ENCODE data around the gene PCBP2. TPM values are rescaled to one million over a fixed set of nuclear protein-coding genes. Genes with fewer than 3 reads are reported as not detected.

Gene PCBP2
- 190 and 198 TPM in 2 replicates for total RNA-seq (2012; rRNA removed)
- 409 and 586 TPM in 2 replicates for polyA plus RNA-seq (2012; rRNA removed)
- 248 and 496 TPM in 2 replicates for polyA plus RNA-seq (2012; cell fraction: cytosol; rRNA removed)
- polyA plus RNA-seq (2012; cell fraction: nucleus; rRNA removed; ENCODE audit: low replicate concordance) = 390 and 761 TPM in 2 replicates
- Bru-seq, nascent RNA = percentile 99 among the genes with signal in this experiment
- percentile 99 among the genes with signal in this experiment for BruChase-seq, experiment 1, labeled RNA remaining after a 6-hour chase
- BruChase-seq, experiment 2, labeled RNA remaining after a 2-hour chase = percentile 99 among the genes with signal in this experiment
- long read RNA-seq, transcript PCBP2-205 (14 exons, 3,077 nt) = minor isoform, 12 of 203 reads
- long read RNA-seq, transcript PCBP2-209 (3 exons, 1,696 nt) = minor isoform, 7 of 203 reads
- long read RNA-seq, transcript PCBP2-207 (15 exons, 1,457 nt) = minor isoform, 11 of 203 reads
- long read RNA-seq, transcript PCBP2-201 (14 exons, 1,730 nt) = major isoform, 20 of 203 reads
- long read RNA-seq, partial matches to known transcripts = 114 of 203 reads
- long read RNA-seq, other reads (novel, unspliced or antisense) = 21 of 203 reads

GRCh38 chr12:53451661-53452158 is at the start of gene PCBP2:
PCBP2 (plus strand) TSS chr12:53452102; CDS start chr12:53454801, 2,699 bp downstream.
- Histone ChIP-seq H4K91ac (ENCODE audit: insufficient read depth, low read depth, low read length) (peak within 1 kb of the TSS; percentile 89), H3K56ac (ENCODE audit: extremely low read depth, insufficient read depth, low read length) (peak within 1 kb of the TSS; percentile 92), H3K27ac (ENCODE audit: insufficient read depth, low read length) (peak within 1 kb of the TSS; percentile 92), H3K4me2 (ENCODE audit: low read depth, low read length) (peak within 1 kb of the TSS; percentile 98), H2AK9ac (replicated peaks; ENCODE audit: low read depth, low read length, poor library complexity) (peak within 1 kb of the TSS; percentile 99), H4K20me1 (ENCODE audit: insufficient read depth, low read length) (peaks cover 45% of the 10 kb centered on the region), H3K9ac (ENCODE audit: low read depth, low read length) (peak within 1 kb of the TSS; percentile 96), H2BK5ac (ENCODE audit: low read depth, low read length, poor library complexity, severe bottlenecking) (peak within 1 kb of the TSS; percentile 97), H3K14ac (replicated peaks; ENCODE audit: low read depth, low read length) (peak within 1 kb of the TSS; percentile 98), H4K8ac (ENCODE audit: low read depth in 2 of 2, low read length in 2 of 2) (peak within 1 kb of the TSS; percentile 61 to 96; a peak in 3 of 4 replicates), H2AFZ (replicated peaks; ENCODE audit: low read length, poor library complexity) (peak within 1 kb of the TSS; percentile 94), H3K4me3 (ENCODE audit: insufficient read depth, low read depth, low read length) (peak within 1 kb of the TSS; percentile 98), H3K18ac (ENCODE audit: low read depth, low read length) (peak within 1 kb of the TSS; percentile 93), H3K27me3 (ENCODE audit: control insufficient read depth, insufficient read depth, low read length) (no peaks in the 10 kb centered on the region), H2BK15ac (ENCODE audit: low read depth, low read length) (no peak within 1 kb of the TSS), H3K9me3 (ENCODE audit: control insufficient read depth, insufficient read depth, low read length) (no peaks in the 10 kb centered on the region), H3K23ac (ENCODE audit: low read depth, low read length) (peak within 1 kb of the TSS; percentile 87), H4K5ac (ENCODE audit: low read depth, low read length) (peak within 1 kb of the TSS; percentile 95), H3K9me1 (ENCODE audit: insufficient read depth, low read length) (no peaks in the 10 kb centered on the region), H2AK5ac (ENCODE audit: low read depth, low read length) (peak within 1 kb of the TSS; percentile 96), H3K79me1 (ENCODE audit: low read depth in 1 of 2, low read length in 2 of 2) (peaks cover 19 to 38% of the 10 kb centered on the region in 2 experiments), H3K36me3 (ENCODE audit: control insufficient read depth, insufficient read depth, low read length) (peaks cover 24% of the 10 kb centered on the region), H3K4ac (ENCODE audit: low read depth, low read length) (peak within 1 kb of the TSS; percentile 95), H3K4me1 (ENCODE audit: control insufficient read depth, insufficient read depth, low read length) (peaks cover 5% of the 10 kb centered on the region), H2BK20ac (ENCODE audit: low read depth, low read length) (no peak within 1 kb of the TSS), H2BK120ac (ENCODE audit: low read depth, low read length) (no peak within 1 kb of the TSS)
- ChIA-PET POLR2A (ENCODE audit: unreplicated experiment) (no interaction called here), CTCF (no interaction called here)
- no TSS peak for BruUV-seq (replicated peaks)
- dilution Hi-C loops (cut with HindIII; ENCODE audit: low sequenced_read_pairs, unreplicated experiment) = no loop called here
- ATAC-seq (ENCODE audit: low read depth) (peak; percentile 91), DNase-seq (peak; percentile 100)
- in situ Hi-C loops (cut with MboI; ENCODE audit: low sequenced_read_pairs) = no loop called here
- WGBS, 2 experiments (ENCODE audit: extremely low coverage in 2 of 2, insufficient read length in 1 of 2) = 2% methylated on average over 10 of the region's 32 CpGs; no CpG with 5 or more reads in 1 of the 2 experiments
- intact Hi-C loops (cut with micrococcal nuclease) = loop anchor here (2.0 to 5.0 kb wide), 2 partner anchors 51 to 71 kb away; partner anchors contain the start of genes SP1 and TARBP2
- TF ChIP-seq FOS (IDR thresholded peaks at IDR 0.05; ENCODE audit: low read depth, low read length) (no peak), POLR2A (IDR thresholded peaks at IDR 0.05; ENCODE audit: low read depth, low read length) (peak; percentile 93), CTCF (conservative IDR thresholded peaks at IDR 0.05; ENCODE audit: low read depth, low read length) (peak; percentile 95), SMC3 (IDR thresholded peaks at IDR 0.05; ENCODE audit: low read depth, low read length) (peak; percentile 31; the same call in 1 of the 2 replicates), MAFK (IDR thresholded peaks at IDR 0.05; ENCODE audit: low read depth, low read length) (0 out of 2 replicates have a peak, but pooled peaks have one; percentile 29), MXI1 (IDR thresholded peaks at IDR 0.05; ENCODE audit: borderline replicate concordance, low read depth, low read length) (peak; percentile 67; the same call in 1 of the 2 replicates), NFE2L2 (IDR thresholded peaks at IDR 0.05; ENCODE audit: low read depth, low read length) (peak; percentile 16; the same call in 1 of the 2 replicates), RCOR1 (IDR thresholded peaks at IDR 0.05; ENCODE audit: insufficient replicate concordance, low read length) (peak; percentile 48), RAD21 (IDR thresholded peaks at IDR 0.05; ENCODE audit: low read length) (peak; percentile 42), RFX5 (IDR thresholded peaks at IDR 0.05; ENCODE audit: low read depth, low read length) (peak; percentile 43; the same call in 1 of the 2 replicates), CEBPB (IDR thresholded peaks at IDR 0.05; ENCODE audit: low read depth, low read length) (peak; percentile 95), MAZ (IDR thresholded peaks at IDR 0.05; ENCODE audit: borderline replicate concordance, low read depth, low read length) (peak; percentile 97), BHLHE40 (IDR thresholded peaks at IDR 0.05; ENCODE audit: low read depth, low read length) (peak; percentile 10; the same call in 1 of the 2 replicates), USF2 (IDR thresholded peaks at IDR 0.05; ENCODE audit: low read depth, low read length) (0 out of 2 replicates have a peak, but pooled peaks have one; percentile 8)

Data from IMR-90 (cell line).